ENCODE data around the gene ELMO3. TPM values are rescaled to one million over a fixed set of nuclear protein-coding genes. Genes with fewer than 3 reads are reported as not detected.

ELMO3 gene
- total and polyA plus RNA-seq, 2 of the 13 experiments (the other 11 are each of a cell fraction or from before 2014, with no cell fraction given) = 2.6 to 4.0 TPM

DNA sequence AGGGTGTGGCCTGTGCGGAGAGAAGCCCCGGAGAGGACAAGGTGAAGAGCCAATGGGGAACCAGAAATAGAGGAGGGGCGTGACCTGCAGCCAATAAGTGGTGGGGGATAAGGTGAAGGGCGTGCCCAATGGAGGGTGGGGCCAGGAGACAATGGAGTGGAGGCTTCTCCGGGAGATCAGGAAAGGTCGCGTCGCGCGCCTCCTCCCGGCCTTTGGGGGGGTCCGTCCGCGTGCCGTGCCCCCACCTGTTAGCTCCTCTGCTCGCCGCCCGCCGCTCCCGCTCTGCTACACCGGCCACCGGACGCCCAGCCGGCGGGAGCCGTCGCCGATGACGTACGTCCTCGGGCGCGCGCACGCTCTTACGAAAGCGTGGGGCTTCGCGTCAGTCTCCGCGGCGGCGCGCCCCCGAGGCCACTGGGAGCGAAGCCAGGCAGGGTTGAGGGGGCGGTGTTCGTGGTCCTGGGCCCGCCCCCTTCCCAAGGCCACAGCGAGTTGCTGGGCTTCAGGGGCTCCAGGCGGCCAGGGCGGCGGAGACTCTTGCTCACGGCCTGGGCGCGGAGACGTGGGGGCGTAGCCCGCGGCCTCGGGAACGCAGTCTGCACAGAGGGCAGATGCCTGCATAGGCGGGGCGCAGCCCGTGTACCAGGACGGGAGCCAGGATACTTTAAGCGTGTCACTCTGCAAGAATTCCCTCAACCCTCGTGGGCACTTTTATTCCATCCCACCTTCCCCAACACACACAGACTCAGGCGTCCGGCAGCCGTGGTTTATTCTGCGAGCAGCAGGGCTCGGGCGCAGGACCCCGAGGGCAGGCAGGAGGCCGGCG, 15.1 kb upstream of the ELMO3 start, which contains the start of gene MATCAP1 (continued):
- TF ChIP-seq ZIK1 (CRISPR knock-in tag; IDR thresholded peaks at IDR 0.05; ENCODE audit: borderline replicate concordance, low read depth) = no peak; the same call in 1 of the 2 replicates
- peak; percentile 87 for TF ChIP-seq DNMT1 (CRISPR knock-in tag; IDR thresholded peaks at IDR 0.05)
- TF ChIP-seq ZNF468 (CRISPR knock-in tag; IDR thresholded peaks at IDR 0.05) = 0 out of 2 replicates have a peak, but pooled peaks have one; percentile 83
- peak; percentile 70; the same call in 1 of the 2 replicates for TF ChIP-seq MAZ (IDR thresholded peaks at IDR 0.05; ENCODE audit: borderline replicate concordance, low read depth, low read length)
- peak; percentile 91 for TF ChIP-seq MAZ (CRISPR knock-in tag; IDR thresholded peaks at IDR 0.05; ENCODE audit: low read depth)
- no peak; the same call in 1 of the 2 replicates for TF ChIP-seq ZNF766 (CRISPR knock-in tag; IDR thresholded peaks at IDR 0.05; ENCODE audit: borderline replicate concordance)
- TF ChIP-seq SCMH1 (CRISPR knock-in tag; IDR thresholded peaks at IDR 0.05; ENCODE audit: borderline replicate concordance) = no peak
- TF ChIP-seq ZNF816 (CRISPR knock-in tag; IDR thresholded peaks at IDR 0.05; ENCODE audit: borderline replicate concordance) = no peak
- TF ChIP-seq, protein P1, sequence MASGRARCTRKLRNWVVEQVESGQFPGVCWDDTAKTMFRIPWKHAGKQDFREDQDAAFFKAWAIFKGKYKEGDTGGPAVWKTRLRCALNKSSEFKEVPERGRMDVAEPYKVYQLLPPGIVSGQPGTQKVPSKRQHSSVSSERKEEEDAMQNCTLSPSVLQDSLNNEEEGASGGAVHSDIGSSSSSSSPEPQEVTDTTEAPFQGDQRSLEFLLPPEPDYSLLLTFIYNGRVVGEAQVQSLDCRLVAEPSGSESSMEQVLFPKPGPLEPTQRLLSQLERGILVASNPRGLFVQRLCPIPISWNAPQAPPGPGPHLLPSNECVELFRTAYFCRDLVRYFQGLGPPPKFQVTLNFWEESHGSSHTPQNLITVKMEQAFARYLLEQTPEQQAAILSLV (CRISPR knock-in tag; IDR thresholded peaks at IDR 0.05; ENCODE audit: borderline replicate concordance) = peak; percentile 75
- 0 out of 2 replicates have a peak, but pooled peaks have one; percentile 26 for TF ChIP-seq HOXA9 (CRISPR knock-in tag; IDR thresholded peaks at IDR 0.05; ENCODE audit: borderline replicate concordance)
- TF ChIP-seq ZNF782 (CRISPR knock-in tag; IDR thresholded peaks at IDR 0.05; ENCODE audit: borderline replicate concordance) = peak; percentile 93; the same call in 1 of the 2 replicates
- TF ChIP-seq ZNF160 (CRISPR knock-in tag; IDR thresholded peaks at IDR 0.05) = peak; percentile 37
- no peak; the same call in 1 of the 2 replicates for TF ChIP-seq KLF15 (CRISPR knock-in tag; IDR thresholded peaks at IDR 0.05; ENCODE audit: borderline replicate concordance)
- TF ChIP-seq ZNF34 (CRISPR knock-in tag; IDR thresholded peaks at IDR 0.05; ENCODE audit: borderline replicate concordance) = no peak; the same call in 1 of the 2 replicates
- TF ChIP-seq ZNF225 (CRISPR knock-in tag; IDR thresholded peaks at IDR 0.05) = 0 out of 2 replicates have a peak, but pooled peaks have one; percentile 16
- TF ChIP-seq SP2 (CRISPR knock-in tag; IDR thresholded peaks at IDR 0.05) = peak; percentile 98
- TF ChIP-seq, protein P2, sequence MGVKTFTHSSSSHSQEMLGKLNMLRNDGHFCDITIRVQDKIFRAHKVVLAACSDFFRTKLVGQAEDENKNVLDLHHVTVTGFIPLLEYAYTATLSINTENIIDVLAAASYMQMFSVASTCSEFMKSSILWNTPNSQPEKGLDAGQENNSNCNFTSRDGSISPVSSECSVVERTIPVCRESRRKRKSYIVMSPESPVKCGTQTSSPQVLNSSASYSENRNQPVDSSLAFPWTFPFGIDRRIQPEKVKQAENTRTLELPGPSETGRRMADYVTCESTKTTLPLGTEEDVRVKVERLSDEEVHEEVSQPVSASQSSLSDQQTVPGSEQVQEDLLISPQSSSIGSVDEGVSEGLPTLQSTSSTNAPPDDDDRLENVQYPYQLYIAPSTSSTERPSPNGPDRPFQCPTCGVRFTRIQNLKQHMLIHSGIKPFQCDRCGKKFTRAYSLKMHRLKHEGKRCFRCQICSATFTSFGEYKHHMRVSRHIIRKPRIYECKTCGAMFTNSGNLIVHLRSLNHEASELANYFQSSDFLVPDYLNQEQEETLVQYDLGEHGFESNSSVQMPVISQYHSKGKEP (CRISPR knock-in tag; IDR thresholded peaks at IDR 0.05) = no peak
- no peak for TF ChIP-seq ZNF337 (CRISPR knock-in tag; IDR thresholded peaks at IDR 0.05; ENCODE audit: borderline replicate concordance, low read depth)
- peak; percentile 80 for TF ChIP-seq KDM2A (CRISPR knock-in tag; IDR thresholded peaks at IDR 0.05; ENCODE audit: borderline replicate concordance, low read depth)
- 0 out of 2 replicates have a peak, but pooled peaks have one; percentile 27 for TF ChIP-seq ZNF12 (CRISPR knock-in tag; IDR thresholded peaks at IDR 0.05)
- TF ChIP-seq HOXD1 (CRISPR knock-in tag; IDR thresholded peaks at IDR 0.05) = no peak
- TF ChIP-seq NAIF1 (CRISPR knock-in tag; IDR thresholded peaks at IDR 0.05; ENCODE audit: borderline replicate concordance) = no peak
- TF ChIP-seq ZNF232 (CRISPR knock-in tag; IDR thresholded peaks at IDR 0.05; ENCODE audit: borderline replicate concordance) = no peak
- TF ChIP-seq ELF1 (CRISPR knock-in tag; IDR thresholded peaks at IDR 0.05) = peak; percentile 29
- no peak for TF ChIP-seq ZNF577 (CRISPR knock-in tag; IDR thresholded peaks at IDR 0.05; ENCODE audit: borderline replicate concordance, low read depth)
- TF ChIP-seq ZNF326 (CRISPR knock-in tag; IDR thresholded peaks at IDR 0.05; ENCODE audit: borderline replicate concordance) = no peak

All from HepG2 (cell line).